ENCODE measurements around the gene QKI. TPM values are rescaled to one million over a fixed set of nuclear protein-coding genes. Genes with fewer than 3 reads are reported as not detected.

Gene QKI
- total RNA-seq, 4 donors from 2014 or later, result 229 to 300 (median 263) TPM

DNA sequence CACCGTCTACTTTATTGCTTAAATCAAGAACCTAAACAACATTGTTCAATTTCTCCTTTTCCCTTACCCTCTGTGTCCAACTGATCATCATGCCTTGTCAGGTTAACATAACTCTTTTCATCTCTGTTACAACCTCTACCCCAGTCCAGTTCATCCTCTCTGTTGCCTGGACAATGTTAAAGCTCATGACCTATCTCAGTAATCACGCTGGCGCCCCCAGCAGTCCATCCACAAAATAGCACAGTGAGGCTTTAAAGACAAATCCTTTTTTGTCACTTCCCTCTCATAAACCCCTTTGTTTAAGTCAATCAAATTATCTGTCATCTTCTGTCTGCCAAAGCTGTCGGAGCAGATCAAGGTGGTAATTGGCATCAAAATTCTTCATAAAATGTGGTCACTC, 140.1 kb downstream of the QKI start:
- TF ChIP-seq, protein P1, sequence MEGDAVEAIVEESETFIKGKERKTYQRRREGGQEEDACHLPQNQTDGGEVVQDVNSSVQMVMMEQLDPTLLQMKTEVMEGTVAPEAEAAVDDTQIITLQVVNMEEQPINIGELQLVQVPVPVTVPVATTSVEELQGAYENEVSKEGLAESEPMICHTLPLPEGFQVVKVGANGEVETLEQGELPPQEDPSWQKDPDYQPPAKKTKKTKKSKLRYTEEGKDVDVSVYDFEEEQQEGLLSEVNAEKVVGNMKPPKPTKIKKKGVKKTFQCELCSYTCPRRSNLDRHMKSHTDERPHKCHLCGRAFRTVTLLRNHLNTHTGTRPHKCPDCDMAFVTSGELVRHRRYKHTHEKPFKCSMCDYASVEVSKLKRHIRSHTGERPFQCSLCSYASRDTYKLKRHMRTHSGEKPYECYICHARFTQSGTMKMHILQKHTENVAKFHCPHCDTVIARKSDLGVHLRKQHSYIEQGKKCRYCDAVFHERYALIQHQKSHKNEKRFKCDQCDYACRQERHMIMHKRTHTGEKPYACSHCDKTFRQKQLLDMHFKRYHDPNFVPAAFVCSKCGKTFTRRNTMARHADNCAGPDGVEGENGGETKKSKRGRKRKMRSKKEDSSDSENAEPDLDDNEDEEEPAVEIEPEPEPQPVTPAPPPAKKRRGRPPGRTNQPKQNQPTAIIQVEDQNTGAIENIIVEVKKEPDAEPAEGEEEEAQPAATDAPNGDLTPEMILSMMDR (IDR thresholded peaks at IDR 0.05), result no peak
- DNase-seq (ENCODE audit: low spot score) (peak; percentile 37), ATAC-seq (ENCODE audit: low FRiP score) (no peak)

DNA sequence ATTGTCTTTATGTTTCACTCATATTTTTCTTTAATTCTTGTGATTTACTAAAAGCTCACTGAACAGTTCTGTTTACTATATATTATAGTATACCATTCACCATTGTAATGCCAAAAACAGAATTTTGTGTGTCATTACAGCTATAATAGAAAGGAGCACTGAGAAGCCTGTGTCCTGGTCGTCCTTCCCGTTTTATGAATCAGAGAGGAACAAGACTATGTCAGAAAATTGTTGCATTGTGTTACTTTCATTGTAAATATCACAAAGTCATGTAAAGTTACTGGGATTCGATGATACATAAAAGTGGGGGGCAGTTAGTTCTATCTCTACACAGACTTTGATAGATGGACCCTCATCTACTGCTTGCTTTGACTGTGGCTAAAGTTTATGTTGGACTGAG, 145.1 kb downstream of the QKI start:
- DNase-seq (ENCODE audit: low spot score), result no peak
- ATAC-seq (ENCODE audit: low FRiP score), result no peak
- TF ChIP-seq, protein P1 (IDR thresholded peaks at IDR 0.05), result no peak

DNA sequence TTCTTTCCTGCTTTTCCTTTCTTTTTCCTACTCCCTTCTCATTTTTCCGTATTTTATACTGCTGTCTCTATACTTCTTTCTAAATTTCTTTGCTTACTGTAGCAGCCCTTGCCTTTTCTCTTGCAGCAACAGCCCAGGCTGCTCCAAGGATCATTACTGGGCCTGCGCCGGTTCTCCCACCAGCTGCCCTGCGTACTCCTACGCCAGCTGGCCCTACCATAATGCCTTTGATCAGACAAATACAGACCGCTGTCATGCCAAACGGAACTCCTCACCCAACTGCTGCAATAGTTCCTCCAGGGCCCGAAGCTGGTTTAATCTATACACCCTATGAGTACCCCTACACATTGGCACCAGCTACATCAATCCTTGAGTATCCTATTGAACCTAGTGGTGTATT, 148.8 kb downstream of the QKI start:
- no peak for ATAC-seq (ENCODE audit: low FRiP score)
- DNase-seq (ENCODE audit: low spot score), result no peak
- TF ChIP-seq, protein P1 (IDR thresholded peaks at IDR 0.05), result no peak

DNA sequence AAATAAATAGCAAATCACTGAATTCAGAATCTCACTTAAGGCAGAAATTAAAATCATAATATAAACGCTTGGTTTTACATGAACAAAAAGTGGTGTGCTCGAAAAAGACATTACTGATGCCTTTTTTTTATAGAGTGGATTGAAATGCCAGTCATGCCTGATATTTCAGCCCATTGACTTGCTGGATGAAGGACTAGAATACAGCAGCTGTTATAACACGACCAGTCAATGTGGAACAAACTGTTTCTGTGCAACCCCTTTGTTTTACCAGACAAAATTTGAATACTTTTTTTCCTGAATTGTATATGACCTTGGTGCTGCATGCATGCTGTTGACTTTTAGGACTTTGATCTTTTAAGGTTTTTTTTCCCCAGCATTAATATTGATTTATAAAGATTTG, 150.0 kb downstream of the QKI start:
- ATAC-seq (ENCODE audit: low FRiP score), result no peak
- TF ChIP-seq, protein P1 (IDR thresholded peaks at IDR 0.05), result no peak
- DNase-seq (ENCODE audit: low spot score), result no peak

DNA sequence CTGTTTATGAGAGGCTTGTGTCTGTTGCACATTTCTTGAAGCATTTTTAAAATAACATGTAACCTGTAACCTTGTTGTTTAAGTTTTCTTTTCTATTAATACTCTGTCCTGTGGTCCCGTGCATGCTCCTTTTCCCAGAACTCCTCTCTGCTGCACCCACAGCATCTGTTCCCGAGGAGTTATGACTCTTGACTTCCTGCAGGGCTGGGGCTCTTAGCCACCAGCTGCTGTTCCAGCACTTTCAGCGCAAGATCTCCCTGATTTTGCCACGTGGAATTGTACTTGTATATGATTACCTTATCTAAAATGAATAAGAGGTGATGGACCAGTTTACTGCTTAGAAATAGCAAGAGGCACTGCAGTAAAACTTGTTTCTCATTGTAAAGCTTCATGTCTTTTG, 150.6 kb downstream of the QKI start:
- DNase-seq (ENCODE audit: low spot score) (no peak), ATAC-seq (ENCODE audit: low FRiP score) (no peak)
- TF ChIP-seq, protein P1 (IDR thresholded peaks at IDR 0.05), result no peak

DNA sequence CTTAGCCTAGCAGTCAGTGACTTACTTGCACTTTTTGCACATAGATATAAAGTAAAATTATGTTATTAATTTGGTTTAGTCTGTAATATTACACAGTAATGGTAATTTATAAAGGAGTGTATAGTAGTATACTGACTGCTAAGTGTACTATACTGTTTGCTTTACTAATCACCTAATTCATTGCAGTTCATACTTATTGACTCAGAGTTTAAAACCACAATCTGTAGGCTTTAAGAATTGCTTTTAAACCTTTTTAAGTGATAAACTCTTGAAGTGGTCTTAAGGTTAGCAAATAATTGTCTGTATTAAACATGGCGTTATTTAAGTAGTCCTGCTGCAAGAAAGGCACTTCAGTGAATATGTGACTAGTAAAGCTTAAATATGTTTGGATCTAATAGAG, 151.5 kb downstream of the QKI start:
- TF ChIP-seq, protein P1 (IDR thresholded peaks at IDR 0.05), result no peak
- ATAC-seq (ENCODE audit: low FRiP score), result no peak
- DNase-seq (ENCODE audit: low spot score), result no peak

DNA sequence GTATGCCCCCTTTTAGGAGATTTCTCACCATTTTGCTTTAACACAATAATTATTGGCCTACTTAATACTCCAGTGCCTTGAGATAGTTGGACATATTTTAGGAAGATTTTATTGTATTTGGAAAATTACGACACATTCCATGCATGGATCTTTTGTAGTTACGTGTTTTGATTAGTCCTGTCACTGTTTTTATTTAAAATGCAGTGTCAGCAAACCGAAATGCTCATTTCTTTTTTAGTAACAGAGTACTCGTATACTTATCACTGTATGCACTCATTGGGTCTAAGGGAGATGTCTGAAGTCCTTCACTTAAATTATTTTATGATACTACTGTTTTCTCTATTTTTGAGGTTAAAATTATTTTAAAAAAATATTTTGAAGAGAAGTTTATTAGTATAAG, 153.8 kb downstream of the QKI start:
- DNase-seq (ENCODE audit: low spot score) (no peak), ATAC-seq (ENCODE audit: low FRiP score) (no peak)
- TF ChIP-seq, protein P1 (IDR thresholded peaks at IDR 0.05), result no peak
